Stimulated activated CD8-positive, alpha-beta memory T cell treated with anti-CD3 and anti-CD28 coated beads, Interleukin-15, amount 100 ng/mL, for 4 hours (primary cell): ENCODE measurements around the gene WDR49.

Experiments
- DNase-seq, 2 donors: peaks; one replicate each; pipeline ENCODE4 v3.0.0-alpha.2; 2020; ENCODE audit warnings: low read depth in 2 of 2

The WDR49 gene

GRCh38 chr3:167487556-167487955, 166.2 kb downstream of the WDR49 start:
- DNase-seq, result no peak

GRCh38 chr3:167484551-167484950, 169.2 kb downstream of the WDR49 start:
- DNase-seq, result no peak

GRCh38 chr3:167483708-167484475, 169.8 kb downstream of the WDR49 start:
- no peak for DNase-seq

GRCh38 chr3:167481164-167481563, 172.6 kb downstream of the WDR49 start:
- no peak for DNase-seq

- no peak for DNase-seq
These were observed 173.0 kb downstream of the WDR49 start for GRCh38 chr3:167480748-167481147.

GRCh38 chr3:167473863-167474262, 179.9 kb downstream of the WDR49 start, which contains the start of gene SERPINI2:
Gene SERPINI2 (minus strand): TSS chr3:167474042. CDS start chr3:167471834, 2,208 bp downstream.
- no peak for DNase-seq

GRCh38 chr3:167469381-167469780, 184.4 kb downstream of the WDR49 start:
- DNase-seq, result no peak

- no peak for DNase-seq
These were observed 185.7 kb downstream of the WDR49 start for GRCh38 chr3:167467848-167468611.

GRCh38 chr3:167466966-167467365, 186.8 kb downstream of the WDR49 start:
- no peak for DNase-seq

GRCh38 chr3:167456157-167456799, 197.5 kb downstream of the WDR49 start:
- DNase-seq, result no peak

- DNase-seq, result no peak
These were observed 199.9 kb downstream of the WDR49 start for GRCh38 chr3:167453815-167454214.

- no peak for DNase-seq
These were observed 202.5 kb downstream of the WDR49 start for GRCh38 chr3:167451282-167451681.

GRCh38 chr3:167450675-167451074, 203.1 kb downstream of the WDR49 start:
- DNase-seq, result no peak

GRCh38 chr3:167450195-167450594, 203.5 kb downstream of the WDR49 start:
- no peak for DNase-seq

- no peak for DNase-seq
These were observed 208.3 kb downstream of the WDR49 start for GRCh38 chr3:167445491-167445890.

- no peak for DNase-seq
These were observed 212.5 kb downstream of the WDR49 start for GRCh38 chr3:167441256-167441655.

- DNase-seq, result no peak
These were observed 216.2 kb downstream of the WDR49 start for GRCh38 chr3:167437428-167438139.
